H1 (cell line): ENCODE results near the gene SHC3. TPM values are rescaled to one million over a fixed set of nuclear protein-coding genes. Genes with fewer than 3 reads are reported as not detected.

Experiments
- BRCA1 ChIP-seq: IDR thresholded peaks from 2 replicates; pipeline ENCODE4 v1.6.1; 2012; ENCODE audit warnings: low read depth, low read length, improper control_type of control experiment
- CREB1 ChIP-seq: IDR thresholded peaks from 2 replicates; pipeline ENCODE4 v1.6.1; 2012; ENCODE audit warnings: inconsistent platforms
- EP300 ChIP-seq, 2 experiments: IDR thresholded peaks; 1 replicate in 1 of 2; 2 replicates in 1 of 2; pipeline ENCODE4 v1.6.1; 2011 to 2012; ENCODE audit warnings: low read depth in 2 of 2, low read length in 2 of 2, mild to moderate bottlenecking in 2 of 2, borderline replicate concordance in 1 of 2, inconsistent platforms in 1 of 2, moderate library complexity in 1 of 2
- GTF2F1 ChIP-seq: IDR thresholded peaks from 2 replicates; pipeline ENCODE4 v1.6.1; 2012; ENCODE audit warnings: low read depth, low read length, improper control_type of control experiment, borderline replicate concordance
- HDAC2 ChIP-seq, 2 experiments: fragments of 300-600 bp in 1 of 2; sonication (generic) in 1 of 2; IDR thresholded peaks; 2 replicates each; pipeline ENCODE4 v1.6.1; 2011 to 2012; ENCODE audit warnings: low read depth in 2 of 2, low read length in 2 of 2, mild to moderate bottlenecking in 2 of 2, moderate library complexity in 2 of 2, borderline replicate concordance in 1 of 2, inconsistent platforms in 1 of 2
- RXRA ChIP-seq: IDR thresholded peaks from 2 replicates; pipeline ENCODE4 v1.6.1; 2011; ENCODE audit warnings: low read depth, mild to moderate bottlenecking, low read length, moderate library complexity; ENCODE audit not compliant: insufficient read depth
- TAF1 ChIP-seq: IDR thresholded peaks from 2 replicates; pipeline ENCODE4 v1.6.1; 2011; ENCODE audit warnings: mild to moderate bottlenecking, low read depth, low read length
- YY1 ChIP-seq: IDR thresholded peaks from 2 replicates; pipeline ENCODE4 v1.6.1; 2011; ENCODE audit warnings: low read depth, mild to moderate bottlenecking, low read length
- polyA plus RNA-seq, 7 experiments: library from polyadenylated mRNA; depleted of rRNA in 3 of 7; stranded (reverse) in 5 of 7; unstranded in 2 of 7; fragments of >200 nt in 5 of 7; fragments of 200-250 nt in 2 of 7; gene quantifications; 1 replicate in 5 of 7; 2 replicates in 1 of 7; 4 replicates in 1 of 7; pipeline versions ENCODE4 v1.2.1 to v1.2.3, GENCODE V29; 2011 to 2013; ENCODE audit warnings: missing spikeins in 2 of 7, mixed read lengths in 2 of 7
- total RNA-seq: library from RNA; stranded (reverse); fragmentation: NEBNext Ultra II Directional; extraction: Animal tissue kit (Norgen Biotek cat#: 25700); gene quantifications from 2 replicates; pipeline ENCODE4 v1.2.1, GENCODE V29; 2021
- TF ChIP-seq, protein P1 (sequence below): fragments of 300-600 bp; sonication (generic); IDR thresholded peaks from 2 replicates; pipeline ENCODE4 v1.7.1; 2012; ENCODE audit warnings: low read length, moderate library complexity, mild to moderate bottlenecking, inconsistent platforms; ENCODE audit not compliant: insufficient replicate concordance

SHC3 gene
- total and polyA plus RNA-seq, 2 of the 8 experiments (the other 6 are each of a cell fraction or from before 2014, with no cell fraction given) = 1.4 to 7.1 TPM

DNA sequence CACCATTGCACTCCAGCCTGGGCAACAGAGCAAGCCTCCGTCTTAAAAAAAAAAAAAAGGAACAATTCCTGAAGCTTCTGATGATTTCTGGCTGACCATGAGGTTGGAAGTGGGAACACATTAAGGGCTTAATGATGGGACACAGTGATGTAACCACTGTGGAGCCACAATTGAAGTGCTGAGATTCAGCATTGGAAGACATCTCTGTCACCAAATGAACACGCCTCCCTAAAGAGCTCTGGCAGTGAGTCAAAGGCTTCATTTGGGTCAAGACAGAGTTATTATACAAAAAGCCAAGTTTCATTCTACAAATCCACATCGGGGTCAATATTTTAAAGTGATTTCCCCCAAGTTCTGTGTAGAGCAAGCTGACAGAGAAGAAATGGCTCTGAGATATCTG, 191.8 kb downstream of the SHC3 start (continued):
- TF ChIP-seq, protein P1, sequence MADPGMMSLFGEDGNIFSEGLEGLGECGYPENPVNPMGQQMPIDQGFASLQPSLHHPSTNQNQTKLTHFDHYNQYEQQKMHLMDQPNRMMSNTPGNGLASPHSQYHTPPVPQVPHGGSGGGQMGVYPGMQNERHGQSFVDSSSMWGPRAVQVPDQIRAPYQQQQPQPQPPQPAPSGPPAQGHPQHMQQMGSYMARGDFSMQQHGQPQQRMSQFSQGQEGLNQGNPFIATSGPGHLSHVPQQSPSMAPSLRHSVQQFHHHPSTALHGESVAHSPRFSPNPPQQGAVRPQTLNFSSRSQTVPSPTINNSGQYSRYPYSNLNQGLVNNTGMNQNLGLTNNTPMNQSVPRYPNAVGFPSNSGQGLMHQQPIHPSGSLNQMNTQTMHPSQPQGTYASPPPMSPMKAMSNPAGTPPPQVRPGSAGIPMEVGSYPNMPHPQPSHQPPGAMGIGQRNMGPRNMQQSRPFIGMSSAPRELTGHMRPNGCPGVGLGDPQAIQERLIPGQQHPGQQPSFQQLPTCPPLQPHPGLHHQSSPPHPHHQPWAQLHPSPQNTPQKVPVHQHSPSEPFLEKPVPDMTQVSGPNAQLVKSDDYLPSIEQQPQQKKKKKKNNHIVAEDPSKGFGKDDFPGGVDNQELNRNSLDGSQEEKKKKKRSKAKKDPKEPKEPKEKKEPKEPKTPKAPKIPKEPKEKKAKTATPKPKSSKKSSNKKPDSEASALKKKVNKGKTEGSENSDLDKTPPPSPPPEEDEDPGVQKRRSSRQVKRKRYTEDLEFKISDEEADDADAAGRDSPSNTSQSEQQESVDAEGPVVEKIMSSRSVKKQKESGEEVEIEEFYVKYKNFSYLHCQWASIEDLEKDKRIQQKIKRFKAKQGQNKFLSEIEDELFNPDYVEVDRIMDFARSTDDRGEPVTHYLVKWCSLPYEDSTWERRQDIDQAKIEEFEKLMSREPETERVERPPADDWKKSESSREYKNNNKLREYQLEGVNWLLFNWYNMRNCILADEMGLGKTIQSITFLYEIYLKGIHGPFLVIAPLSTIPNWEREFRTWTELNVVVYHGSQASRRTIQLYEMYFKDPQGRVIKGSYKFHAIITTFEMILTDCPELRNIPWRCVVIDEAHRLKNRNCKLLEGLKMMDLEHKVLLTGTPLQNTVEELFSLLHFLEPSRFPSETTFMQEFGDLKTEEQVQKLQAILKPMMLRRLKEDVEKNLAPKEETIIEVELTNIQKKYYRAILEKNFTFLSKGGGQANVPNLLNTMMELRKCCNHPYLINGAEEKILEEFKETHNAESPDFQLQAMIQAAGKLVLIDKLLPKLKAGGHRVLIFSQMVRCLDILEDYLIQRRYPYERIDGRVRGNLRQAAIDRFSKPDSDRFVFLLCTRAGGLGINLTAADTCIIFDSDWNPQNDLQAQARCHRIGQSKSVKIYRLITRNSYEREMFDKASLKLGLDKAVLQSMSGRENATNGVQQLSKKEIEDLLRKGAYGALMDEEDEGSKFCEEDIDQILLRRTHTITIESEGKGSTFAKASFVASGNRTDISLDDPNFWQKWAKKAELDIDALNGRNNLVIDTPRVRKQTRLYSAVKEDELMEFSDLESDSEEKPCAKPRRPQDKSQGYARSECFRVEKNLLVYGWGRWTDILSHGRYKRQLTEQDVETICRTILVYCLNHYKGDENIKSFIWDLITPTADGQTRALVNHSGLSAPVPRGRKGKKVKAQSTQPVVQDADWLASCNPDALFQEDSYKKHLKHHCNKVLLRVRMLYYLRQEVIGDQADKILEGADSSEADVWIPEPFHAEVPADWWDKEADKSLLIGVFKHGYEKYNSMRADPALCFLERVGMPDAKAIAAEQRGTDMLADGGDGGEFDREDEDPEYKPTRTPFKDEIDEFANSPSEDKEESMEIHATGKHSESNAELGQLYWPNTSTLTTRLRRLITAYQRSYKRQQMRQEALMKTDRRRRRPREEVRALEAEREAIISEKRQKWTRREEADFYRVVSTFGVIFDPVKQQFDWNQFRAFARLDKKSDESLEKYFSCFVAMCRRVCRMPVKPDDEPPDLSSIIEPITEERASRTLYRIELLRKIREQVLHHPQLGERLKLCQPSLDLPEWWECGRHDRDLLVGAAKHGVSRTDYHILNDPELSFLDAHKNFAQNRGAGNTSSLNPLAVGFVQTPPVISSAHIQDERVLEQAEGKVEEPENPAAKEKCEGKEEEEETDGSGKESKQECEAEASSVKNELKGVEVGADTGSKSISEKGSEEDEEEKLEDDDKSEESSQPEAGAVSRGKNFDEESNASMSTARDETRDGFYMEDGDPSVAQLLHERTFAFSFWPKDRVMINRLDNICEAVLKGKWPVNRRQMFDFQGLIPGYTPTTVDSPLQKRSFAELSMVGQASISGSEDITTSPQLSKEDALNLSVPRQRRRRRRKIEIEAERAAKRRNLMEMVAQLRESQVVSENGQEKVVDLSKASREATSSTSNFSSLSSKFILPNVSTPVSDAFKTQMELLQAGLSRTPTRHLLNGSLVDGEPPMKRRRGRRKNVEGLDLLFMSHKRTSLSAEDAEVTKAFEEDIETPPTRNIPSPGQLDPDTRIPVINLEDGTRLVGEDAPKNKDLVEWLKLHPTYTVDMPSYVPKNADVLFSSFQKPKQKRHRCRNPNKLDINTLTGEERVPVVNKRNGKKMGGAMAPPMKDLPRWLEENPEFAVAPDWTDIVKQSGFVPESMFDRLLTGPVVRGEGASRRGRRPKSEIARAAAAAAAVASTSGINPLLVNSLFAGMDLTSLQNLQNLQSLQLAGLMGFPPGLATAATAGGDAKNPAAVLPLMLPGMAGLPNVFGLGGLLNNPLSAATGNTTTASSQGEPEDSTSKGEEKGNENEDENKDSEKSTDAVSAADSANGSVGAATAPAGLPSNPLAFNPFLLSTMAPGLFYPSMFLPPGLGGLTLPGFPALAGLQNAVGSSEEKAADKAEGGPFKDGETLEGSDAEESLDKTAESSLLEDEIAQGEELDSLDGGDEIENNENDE = no peak
- TF ChIP-seq BRCA1 (no peak), HDAC2 (IDR thresholded peaks at IDR 0.05; ENCODE audit: borderline replicate concordance in 1 of 2, low read depth in 2 of 2, low read length in 2 of 2) (no peak), EP300 (IDR thresholded peaks at IDR 0.05; ENCODE audit: borderline replicate concordance in 1 of 2, low read depth in 2 of 2, low read length in 2 of 2) (no peak), YY1 (no peak), CREB1 (no peak), TAF1 (no peak), RXRA (no peak), GTF2F1 (no peak)
